Heart right ventricle (tissue), 16 donors: ENCODE results near the gene FOXL2NB. TPM values are rescaled to one million over a fixed set of nuclear protein-coding genes. Genes with fewer than 3 reads are reported as not detected.

Experiments
- ATAC-seq, 8 donors: fragments of 200-7000 bp; cut with Tn5 transposase; one replicate each; pipeline ENCODE4 v1.9.1; 2020; ENCODE audit warnings: mild to moderate bottlenecking in 8 of 8, moderate library complexity in 8 of 8, moderate number of reproducible peaks in 1 of 8
- DNase-seq, 2 donors: peaks; one replicate each; pipeline ENCODE4 v3.0.0-alpha.2; 2020
- H3K27ac ChIP-seq, 10 donors: fragments of 200-600 bp; sonication (generic) in 2 of 10; one replicate each; pipeline versions ENCODE4 v1.5.0 to v1.8.0; 2020 to 2022; ENCODE audit warnings: mild to moderate bottlenecking in 3 of 10
- H3K27me3 ChIP-seq, 7 donors: fragments of 200-600 bp; one replicate each; pipeline ENCODE4 v1.8.0; 2021 to 2022; ENCODE audit warnings: mild to moderate bottlenecking in 2 of 7
- H3K36me3 ChIP-seq, 9 donors: fragments of 200-600 bp; sonication (generic) in 1 of 9; one replicate each; pipeline versions ENCODE4 v1.5.0 to v1.8.0; 2020 to 2022; ENCODE audit warnings: mild to moderate bottlenecking in 2 of 9
- H3K4me1 ChIP-seq, 9 donors: fragments of 200-600 bp; sonication (generic) in 1 of 9; one replicate each; pipeline versions ENCODE4 v1.5.0 to v1.8.0; 2020 to 2022; ENCODE audit warnings: mild to moderate bottlenecking in 4 of 9
- H3K4me3 ChIP-seq, 10 donors: fragments of 200-600 bp; sonication (generic) in 2 of 10; one replicate each; pipeline versions ENCODE4 v1.5.0 to v1.8.0; 2020 to 2022; ENCODE audit warnings: mild to moderate bottlenecking in 7 of 10, moderate library complexity in 2 of 10
- H3K9me3 ChIP-seq, 11 donors: fragments of 200-600 bp in 10 of 11; sonication (generic) in 2 of 11; one replicate each; pipeline versions ENCODE4 v1.5.0 to v1.8.0; 2013 to 2022; ENCODE audit warnings: mild to moderate bottlenecking in 2 of 11, control low read depth in 1 of 11, moderate library complexity in 1 of 11
- WGBS, 2 donors: extraction: QIAGEN DNeasy Blood & Tissue Kit; methylation state at CpG; one replicate each; pipeline ENCODE4 v1.1.7; 2013; ENCODE audit warnings: inconsistent platforms in 1 of 2; 5-methylcytosine and 5-hydroxymethylcytosine counted together
- intact Hi-C, 10 donors: fragments of 100-400 bp; cut with DNase I; formaldehyde crosslinking; loops; one replicate each; pipeline versions ENCODE4 v1.11.1 to v1.14.2; 2022
- polyA plus RNA-seq, 2 donors: library from polyadenylated mRNA; stranded (reverse); fragments of 200-250 nt; gene quantifications; one replicate each; pipeline ENCODE4 v1.2.3, GENCODE V29; 2013
- total RNA-seq, 10 donors: library from RNA; stranded (reverse); fragmentation: NEBNext Ultra II Directional in 3 of 10; extraction: Animal tissue kit (Norgen Biotek cat#: 25700) in 3 of 10; gene quantifications; one replicate each; pipeline versions ENCODE4 v1.2.1 to v1.2.4, GENCODE V29; 2021 to 2023
- TF ChIP-seq, protein P1 (sequence below), 9 donors: fragments of 200-600 bp; sonication (generic) in 2 of 9; IDR thresholded peaks; one replicate each; pipeline versions ENCODE4 v1.5.0 to v1.8.0; 2021 to 2022; ENCODE audit warnings: antibody characterized with exemption in 9 of 9, mild to moderate bottlenecking in 5 of 9, moderate library complexity in 1 of 9
- donor health status: Arrhythmogenic right ventricular cardiomyopathy.
- donor health status: ischemic (EF 13 %, LVEDD 7.1; RV severe dilation, severe dysfunction).
- donor health status: healthy with polysubstance abuse.
- donor health status: DM: no; HTN: yes; CAD: no.
- donor health status: DM: no; HTN: no; CAD: no.
- donor health status: ischemic (EF 25% LVEDD 6.9; RV normal size, moderate dysfunction).
- donor health status: ischemic (EF 25% LVEDD 5.7; RV mildly dilated, moderate dysfunction).
- donor health status: healthy.
- donor health status: DM: yes; HTN: yes; CAD: no.
- donor health status: Ischemic cardiomyopathy.
- donor health status: ischemic (EF 35%, LVEDD 5.7; RV mildly dilated, moderate dysfunction).
- donor health status: nonischemic (EF 11% LVEDD 7.7; RV severe dilation, severe dysfunction).
- donor health status: DM: yes; HTN: yes; CAD: no.
- donor health status: PGD.
- donor health status: ischemic (EF 29% LVEDD 5.4; RV normal size, mild dysfunction).
- donor health status: nonischemic (EF 23%, LVEDD 6.1; RV moderate dilation, normal function).

FOXL2NB gene
- total and polyA plus RNA-seq, 12 donors, result 0.01 to 0.13 (median 0.06) TPM; not detected in 9

DNA sequence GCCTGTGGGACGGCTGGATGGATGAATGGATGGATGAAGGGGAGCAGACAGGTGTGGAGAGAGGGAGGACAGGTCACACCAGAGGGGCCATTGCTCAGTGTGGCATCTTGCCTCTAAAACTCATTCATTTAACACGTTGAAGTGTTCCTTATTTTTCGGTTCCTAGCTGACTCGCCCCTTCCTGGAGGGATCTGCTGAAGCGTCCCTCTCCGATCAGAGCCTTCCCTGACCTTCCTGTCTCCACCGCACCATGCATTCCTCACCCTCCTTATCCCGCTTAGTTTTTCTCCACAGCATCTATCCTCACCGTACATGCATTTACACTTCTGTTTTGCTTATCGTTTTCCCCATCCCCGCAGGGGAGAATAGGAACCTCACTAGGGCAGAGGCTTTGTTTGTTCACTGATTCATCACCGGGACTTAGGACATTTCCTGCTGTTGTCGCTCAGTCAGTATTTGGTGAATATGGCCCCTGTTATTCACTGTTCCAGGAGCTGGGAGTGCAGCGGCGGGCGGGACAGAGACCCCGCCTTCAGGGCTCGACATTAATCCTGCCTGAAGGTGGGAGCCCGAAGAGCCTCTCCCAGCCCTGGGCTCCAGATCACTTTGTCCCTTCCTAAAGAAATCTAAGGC lies 32.0 kb upstream of the FOXL2NB start:
- 11 to 12% methylated on average over 19 of the region's 19 CpGs for WGBS, 2 donors

DNA sequence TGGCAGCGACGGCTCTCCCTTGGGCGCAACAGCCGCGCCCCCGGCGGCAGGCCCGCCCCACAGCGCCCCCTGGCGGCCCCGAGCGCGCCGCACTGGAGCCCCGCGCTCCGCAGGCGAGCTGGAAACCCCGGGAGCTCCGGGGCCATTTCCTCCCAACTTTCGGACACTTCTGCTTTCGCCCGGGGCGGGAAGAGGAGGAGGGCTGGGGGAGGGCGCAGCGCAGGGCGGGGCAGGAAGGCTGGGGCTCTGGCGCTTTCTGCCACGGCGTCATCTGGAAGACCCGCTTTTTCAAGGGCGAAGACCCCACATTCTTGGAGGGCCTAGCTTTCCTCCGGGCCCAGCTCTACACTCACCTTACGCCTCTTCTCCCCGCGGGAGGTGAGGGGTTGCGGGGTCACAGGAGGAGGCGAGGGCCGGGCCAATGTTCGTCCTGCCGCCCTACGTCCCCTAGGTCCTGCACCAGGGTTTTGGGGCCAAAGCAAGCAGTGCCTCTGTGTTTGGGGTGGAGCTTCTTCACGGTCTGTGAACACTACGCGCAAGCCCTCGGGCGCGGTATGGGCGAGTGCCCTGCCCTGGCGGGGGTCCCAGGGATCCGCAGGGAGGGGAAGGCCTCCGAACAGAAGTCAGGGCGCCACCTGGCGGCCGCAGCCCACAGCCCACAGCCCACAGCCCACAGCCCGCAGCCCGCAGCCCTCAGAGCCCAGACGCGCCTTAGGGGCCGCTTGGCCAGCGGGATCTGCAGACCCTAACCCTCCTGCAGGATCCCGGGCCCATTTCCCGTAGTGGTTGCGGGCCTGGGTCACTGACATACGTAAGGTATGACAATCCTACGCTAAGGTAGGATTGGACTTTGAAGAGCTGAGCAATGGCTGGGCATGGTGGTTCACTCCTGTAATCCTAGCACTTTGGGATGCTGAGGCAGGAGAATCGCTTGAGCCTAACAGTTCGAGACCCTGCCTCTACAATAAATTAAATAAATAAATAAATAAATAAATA lies 31.2 kb upstream of the FOXL2NB start:
- Histone ChIP-seq H3K4me1 (peaks cover 0 to 18% (median 7%) of the 10 kb centered on the region in 9 donors), H3K9me3 (no peaks in the 10 kb centered on the region), H3K27me3 (no peaks in the 10 kb centered on the region), H3K4me3 (peak overlapping the region; percentile 55 to 92 (median 81)), H3K27ac (peak overlapping the region; percentile 92 to 99 (median 96)), H3K36me3 (no peaks in the 10 kb centered on the region)
- ATAC-seq (peak; percentile 96 to 99 (median 98)), DNase-seq (peak; percentile 92 to 96)
- intact Hi-C loops, result loop anchor here (1.0 to 10.0 kb wide), 22 partner anchors 71 to 498 kb away; partner anchors contain the start of genes CEP70 (in 6 of the 10), PIK3CB (in 6 of the 10) and FAIM (in 1 of the 10)
- TF ChIP-seq, protein P1, sequence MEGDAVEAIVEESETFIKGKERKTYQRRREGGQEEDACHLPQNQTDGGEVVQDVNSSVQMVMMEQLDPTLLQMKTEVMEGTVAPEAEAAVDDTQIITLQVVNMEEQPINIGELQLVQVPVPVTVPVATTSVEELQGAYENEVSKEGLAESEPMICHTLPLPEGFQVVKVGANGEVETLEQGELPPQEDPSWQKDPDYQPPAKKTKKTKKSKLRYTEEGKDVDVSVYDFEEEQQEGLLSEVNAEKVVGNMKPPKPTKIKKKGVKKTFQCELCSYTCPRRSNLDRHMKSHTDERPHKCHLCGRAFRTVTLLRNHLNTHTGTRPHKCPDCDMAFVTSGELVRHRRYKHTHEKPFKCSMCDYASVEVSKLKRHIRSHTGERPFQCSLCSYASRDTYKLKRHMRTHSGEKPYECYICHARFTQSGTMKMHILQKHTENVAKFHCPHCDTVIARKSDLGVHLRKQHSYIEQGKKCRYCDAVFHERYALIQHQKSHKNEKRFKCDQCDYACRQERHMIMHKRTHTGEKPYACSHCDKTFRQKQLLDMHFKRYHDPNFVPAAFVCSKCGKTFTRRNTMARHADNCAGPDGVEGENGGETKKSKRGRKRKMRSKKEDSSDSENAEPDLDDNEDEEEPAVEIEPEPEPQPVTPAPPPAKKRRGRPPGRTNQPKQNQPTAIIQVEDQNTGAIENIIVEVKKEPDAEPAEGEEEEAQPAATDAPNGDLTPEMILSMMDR (IDR thresholded peaks at IDR 0.05), result peak; percentile 81 to 98 (median 88)
- 2 to 3% methylated on average over 67 to 68 of the region's 68 CpGs for WGBS, 2 donors

More for the DNA sequence above, 32.0 kb upstream of the FOXL2NB start:
- intact Hi-C loops, result loop anchor here (1.0 to 10.0 kb wide), 20 partner anchors 70 to 498 kb away; partner anchors contain the start of genes PIK3CB (in 6 of the 10), CEP70 (in 5 of the 10) and FAIM (in 1 of the 10)
- Histone ChIP-seq H3K36me3 (no peaks in the 10 kb centered on the region), H3K9me3 (no peaks in the 10 kb centered on the region), H3K4me3 (peak overlapping the region; percentile 55 to 92 (median 81)), H3K4me1 (peaks cover 0 to 18% (median 7%) of the 10 kb centered on the region in 9 donors), H3K27me3 (no peaks in the 10 kb centered on the region), H3K27ac (peak overlapping the region; percentile 92 to 99 (median 96))
- ATAC-seq, result peak in 5 of 8 donors; percentile 0 to 46 (median 15)
- TF ChIP-seq, protein P1 (IDR thresholded peaks at IDR 0.05), result no peak
- DNase-seq, result no peak

DNA sequence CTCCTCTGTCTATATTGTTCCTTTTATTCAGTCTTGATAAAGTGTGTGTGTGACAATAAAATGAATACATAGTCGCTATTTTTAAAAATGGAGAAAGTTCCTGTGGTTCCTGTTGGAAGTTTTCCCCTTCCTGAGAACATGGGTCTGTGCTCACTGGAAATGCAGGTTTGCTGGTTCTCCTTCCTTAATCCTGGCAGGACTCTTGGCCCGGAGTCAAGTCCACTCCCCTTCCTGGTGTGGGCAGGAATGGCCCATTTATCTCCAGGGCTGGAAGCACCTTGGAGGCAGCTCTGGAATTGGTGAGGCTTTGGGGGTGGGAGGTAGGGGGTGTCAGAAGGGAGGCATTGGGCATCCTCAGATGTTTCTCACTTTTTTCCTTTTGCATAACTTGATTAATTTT lies 30.2 kb upstream of the FOXL2NB start:
- 51 to 60% methylated on average over 2 of the region's 2 CpGs for WGBS, 2 donors
- DNase-seq (no peak), ATAC-seq (no peak)
- no peaks in the 10 kb centered on the region for H3K36me3 ChIP-seq
- no peaks in the 10 kb centered on the region for H3K27me3 ChIP-seq
- H3K4me1 ChIP-seq, result peaks cover 0 to 18% (median 7%) of the 10 kb centered on the region in 9 donors
- H3K4me3 ChIP-seq, result no peak overlapping the region
- TF ChIP-seq, protein P1 (IDR thresholded peaks at IDR 0.05), result no peak
- H3K27ac ChIP-seq, result no peak overlapping the region
- no peaks in the 10 kb centered on the region for H3K9me3 ChIP-seq
- intact Hi-C loops, result loop anchor here (1.0 to 10.0 kb wide), 17 partner anchors 72 to 500 kb away; partner anchors contain the start of genes CEP70 (in 2 of the 10), FAIM (in 1 of the 10) and PIK3CB (in 1 of the 10)

DNA sequence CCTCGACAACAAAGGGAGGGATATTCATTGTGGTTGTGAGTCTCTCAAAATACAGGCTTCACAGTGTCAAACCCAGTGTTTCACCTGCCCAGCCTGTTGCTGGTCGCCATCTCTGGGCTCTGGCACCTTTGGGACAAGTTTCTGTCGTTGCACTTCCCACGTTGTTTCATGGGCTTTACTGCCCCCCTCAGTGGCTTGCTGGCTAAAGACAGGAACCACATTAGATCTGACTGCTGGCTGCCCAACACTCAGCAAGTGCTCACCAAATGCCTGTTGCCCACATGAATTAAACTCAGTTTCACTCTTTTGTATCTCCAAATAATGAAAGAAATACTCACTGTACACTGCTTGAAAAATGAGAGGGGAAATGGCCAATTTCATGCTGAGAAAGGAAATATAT lies 27.7 kb upstream of the FOXL2NB start:
- H3K4me3 ChIP-seq, result no peak overlapping the region
- TF ChIP-seq, protein P1 (IDR thresholded peaks at IDR 0.05), result no peak
- H3K27me3 ChIP-seq, result peaks cover 0 to 6% (median 0%) of the 10 kb centered on the region in 7 donors
- no peaks in the 10 kb centered on the region for H3K9me3 ChIP-seq
- H3K4me1 ChIP-seq, result peaks cover 0 to 22% (median 13%) of the 10 kb centered on the region in 9 donors
- H3K36me3 ChIP-seq, result no peaks in the 10 kb centered on the region
- DNase-seq (no peak), ATAC-seq (no peak)
- 56 to 62% methylated on average over 4 of the region's 4 CpGs for WGBS, 2 donors
- intact Hi-C loops, result loop anchor here in 9 of 10 donors (2.0 to 10.0 kb wide), 15 partner anchors 75 to 502 kb away; partner anchors contain the start of genes CEP70 (in 2 of the 9), FAIM (in 1 of the 9) and PIK3CB (in 1 of the 9)
- no peak overlapping the region for H3K27ac ChIP-seq
